Astrocyte of the cerebellum (primary cell): ENCODE data around the gene RETREG3.
"Not testable (repeated sequence)": the region's sequence is repeated elsewhere in the genome, so short reads cannot be mapped to it uniquely, and the experiment has no call there.

Experiments
- DNase-seq: peaks from one replicate; pipeline ENCODE4 v3.0.0-alpha.2; 2011; ENCODE audit warnings: low read depth
- H3K4me3 ChIP-seq: 2 replicates; pipeline ENCODE4 v1.5.1; 2011; ENCODE audit warnings: mild to moderate bottlenecking, low read depth, low read length, moderate library complexity
- CTCF ChIP-seq: IDR thresholded peaks from 2 replicates; pipeline ENCODE4 v1.5.1; 2012; ENCODE audit warnings: low read length, low read depth, moderate library complexity, mild to moderate bottlenecking; ENCODE audit errors: missing control alignments
- in situ Hi-C: cut with HindIII; loops from 2 replicates; pipeline ENCODE4 v1.10.0; 2017; ENCODE audit warnings: low sequenced_read_pairs

RETREG3 gene

DNA sequence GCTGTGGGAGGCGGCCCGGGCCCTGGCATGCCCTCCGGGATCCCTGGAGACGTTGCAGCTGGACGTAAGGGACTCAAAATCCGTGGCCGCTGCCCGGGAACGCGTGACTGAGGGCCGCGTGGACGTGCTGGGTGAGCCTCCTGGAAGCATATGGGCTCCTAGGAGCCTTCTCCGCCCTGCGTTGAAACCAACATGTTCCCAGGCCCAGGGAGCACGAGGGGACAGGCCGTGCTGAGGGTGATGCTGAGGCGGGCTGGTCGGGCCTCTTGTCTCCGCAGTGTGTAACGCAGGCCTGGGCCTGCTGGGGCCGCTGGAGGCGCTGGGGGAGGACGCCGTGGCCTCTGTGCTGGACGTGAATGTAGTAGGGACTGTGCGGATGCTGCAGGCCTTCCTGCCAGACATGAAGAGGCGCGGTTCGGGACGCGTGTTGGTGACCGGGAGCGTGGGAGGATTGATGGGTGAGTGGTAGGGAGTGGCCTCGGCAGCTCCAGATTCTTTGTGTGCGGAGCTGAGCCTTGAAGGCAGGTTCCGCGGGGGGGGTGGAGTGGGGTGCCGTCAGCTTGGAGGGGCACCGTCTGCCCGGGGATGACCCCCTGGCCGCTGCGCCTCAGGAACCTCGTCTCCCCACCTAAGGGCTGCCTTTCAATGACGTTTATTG is 55.9 kb downstream of the RETREG3 start:
- H3K4me3 ChIP-seq, result peak overlapping the region; percentile 75
- DNase-seq, result no peak
- TF ChIP-seq CTCF, result no peak
- in situ Hi-C loops, result no loop called here

DNA sequence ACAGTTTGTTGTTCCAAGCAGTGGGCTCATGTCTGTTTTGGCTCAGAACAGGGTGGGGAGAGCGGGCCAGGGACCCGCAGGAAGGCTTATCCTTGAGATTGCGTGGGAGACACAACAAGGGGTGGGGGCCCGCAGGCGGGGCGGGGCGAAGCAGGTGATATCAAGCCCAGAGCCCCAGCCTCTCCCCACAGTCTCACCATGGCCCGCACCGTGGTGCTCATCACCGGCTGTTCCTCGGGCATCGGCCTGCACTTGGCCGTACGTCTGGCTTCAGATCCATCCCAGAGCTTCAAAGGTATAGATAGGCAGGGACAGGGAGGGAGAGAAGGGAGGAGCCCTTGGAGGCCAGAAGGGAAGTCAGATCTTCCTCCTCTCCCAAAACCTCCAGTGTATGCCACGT is 56.4 kb downstream of the RETREG3 start, which contains the start of gene HSD17B1:
TSS of gene HSD17B1 (plus strand) at position 188 of the 400 bp plus-strand sequence. CDS start at position 199, 11 bp downstream.
- in situ Hi-C loops, DNase-seq: not testable (repeated sequence)
- H3K4me3 ChIP-seq, result peak within 1 kb of the TSS; percentile 75

DNA sequence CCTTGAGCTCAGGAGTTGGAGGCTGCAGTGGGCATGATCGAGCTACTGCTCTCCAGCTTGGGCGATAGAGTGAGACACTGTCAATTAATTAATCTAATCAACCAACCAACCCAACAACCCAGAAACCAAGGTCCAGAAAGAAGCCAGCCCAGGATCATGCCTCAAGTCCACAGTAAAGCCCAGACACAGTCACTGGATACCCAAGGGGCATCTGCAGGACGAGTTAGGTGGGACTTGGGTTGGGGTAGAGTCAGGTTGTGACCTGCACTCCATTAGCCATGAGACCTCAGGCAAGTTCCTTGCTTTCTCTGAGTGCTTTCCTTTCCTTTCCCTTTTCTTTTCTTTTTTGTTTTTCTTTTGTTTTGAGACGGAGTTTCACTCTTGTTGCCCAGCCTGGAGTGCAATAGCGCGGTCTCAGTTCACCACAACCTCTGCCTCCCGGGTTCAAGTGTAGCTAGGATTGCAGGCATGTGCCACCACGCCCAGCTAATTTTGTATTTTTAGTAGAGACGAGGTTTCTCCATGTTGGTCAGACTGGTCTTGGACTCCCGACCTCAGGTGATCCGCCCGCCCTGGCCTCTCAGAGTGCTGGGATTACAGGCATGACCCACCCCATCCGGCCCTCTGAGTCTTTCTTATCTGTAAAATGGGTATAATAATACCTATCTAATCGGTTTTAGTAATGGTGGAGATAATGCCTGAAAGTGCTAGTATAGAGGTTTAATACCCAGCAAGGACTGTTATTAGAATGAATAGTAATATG is 60.0 kb downstream of the RETREG3 start:
- H3K4me3 ChIP-seq, result no peak overlapping the region
- DNase-seq, result no peak
- in situ Hi-C loops, result no loop called here
- TF ChIP-seq CTCF, result no peak

DNA sequence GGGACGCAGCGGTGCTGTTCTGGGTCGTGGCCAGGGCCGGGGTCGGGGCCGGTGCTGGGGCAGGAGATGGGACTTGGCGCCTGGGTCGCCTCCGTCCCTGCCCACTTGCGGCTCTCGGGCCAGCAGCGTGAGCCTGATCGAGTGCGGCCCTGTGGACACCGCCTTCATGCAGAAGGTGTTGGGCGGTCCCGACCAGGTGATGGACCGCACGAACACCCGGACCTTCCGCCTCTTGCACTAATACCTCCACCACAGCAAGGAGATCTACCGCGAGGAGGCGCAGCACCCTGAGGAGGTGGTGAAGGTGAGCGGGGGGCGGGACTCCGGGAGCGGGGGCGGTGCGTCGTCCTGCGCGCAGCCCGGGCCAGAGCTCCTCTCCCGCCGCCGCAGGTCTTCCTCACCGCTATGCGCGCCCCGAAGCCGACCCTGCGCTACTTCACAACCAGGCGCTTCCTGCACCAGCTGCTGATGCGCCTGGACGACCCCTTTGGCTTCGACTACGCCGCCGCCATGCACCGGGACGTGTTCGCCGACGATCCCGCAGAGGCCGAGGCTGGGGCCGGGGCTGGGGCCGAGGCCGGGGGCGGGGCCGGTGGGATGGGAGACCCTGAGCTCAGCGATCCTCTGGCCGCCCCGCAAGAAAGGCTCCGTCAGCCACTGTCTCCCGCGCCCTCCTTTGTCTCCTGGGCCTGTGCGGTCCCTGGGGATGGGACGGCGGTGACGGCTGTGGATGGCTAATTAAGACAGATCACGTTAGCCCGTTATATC is 60.9 kb downstream of the RETREG3 start:
- in situ Hi-C loops, result no loop called here
- no peak for DNase-seq
- TF ChIP-seq CTCF, result peak; percentile 41
- H3K4me3 ChIP-seq, result peak overlapping the region; percentile 31

- no peak for DNase-seq
- in situ Hi-C loops, result no loop called here
- H3K4me3 ChIP-seq, result no peak overlapping the region
- TF ChIP-seq CTCF, result no peak
Measured at GRCh38 chr17:42547698-42548069, 61.5 kb downstream of the RETREG3 start.

DNA sequence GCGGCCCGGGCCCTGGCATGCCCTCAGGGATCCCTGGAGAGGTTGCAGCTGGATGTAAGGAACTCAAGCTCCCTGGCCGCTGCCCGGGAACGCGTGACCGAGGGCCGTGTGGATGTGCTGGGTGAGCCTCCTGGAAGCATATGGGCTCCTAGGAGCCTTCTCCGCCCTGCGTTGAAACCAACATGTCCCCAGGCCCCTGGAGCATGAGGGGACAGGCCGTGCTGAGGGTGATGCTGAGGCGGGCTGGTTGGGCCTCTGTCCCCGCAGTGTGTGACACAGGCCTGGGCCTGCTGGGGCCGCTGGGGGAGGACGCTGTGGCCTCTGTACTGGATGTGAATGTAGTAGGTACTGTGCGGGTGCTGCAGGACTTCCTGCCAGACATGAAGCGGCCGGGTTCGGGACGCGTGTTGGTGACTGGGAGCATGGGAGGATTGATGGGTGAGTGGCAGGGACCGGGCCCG is 62.1 kb downstream of the RETREG3 start:
- DNase-seq, result no peak
- no peak overlapping the region for H3K4me3 ChIP-seq
- in situ Hi-C loops, result no loop called here

DNA sequence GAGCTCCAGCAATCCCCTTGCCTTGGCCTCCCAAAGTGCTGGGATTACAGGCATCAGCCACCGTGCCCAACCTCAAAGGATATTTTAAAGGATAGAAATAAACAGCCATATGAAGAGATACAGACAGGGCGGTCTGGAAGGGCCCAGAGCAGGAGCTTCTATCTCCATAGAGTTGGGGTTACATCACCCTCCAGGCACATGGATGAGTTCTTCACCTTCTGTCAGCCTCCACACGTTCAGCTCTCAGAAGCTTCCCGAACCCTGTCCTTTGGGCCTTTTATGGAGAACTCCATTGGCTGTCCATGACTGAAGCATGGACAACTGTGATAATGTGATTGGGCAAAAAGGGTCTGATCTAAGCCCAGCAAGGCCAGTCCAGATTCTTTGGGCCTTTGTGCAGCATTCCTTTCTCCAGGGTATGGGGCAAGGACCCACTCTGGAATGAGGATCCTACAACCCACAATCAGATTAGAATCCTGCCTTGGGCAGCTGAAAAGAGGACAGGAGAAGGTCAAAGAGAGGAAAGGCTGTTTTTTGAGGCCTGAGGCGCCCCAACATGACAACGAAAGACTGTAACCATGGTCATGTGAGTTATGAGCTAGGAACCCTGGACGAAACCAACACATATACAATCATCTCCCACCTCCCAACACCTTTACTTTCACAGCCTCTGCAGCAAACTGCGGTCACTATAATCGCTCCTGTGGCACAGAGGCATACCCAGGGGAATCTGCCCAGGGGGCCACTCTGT is 63.2 kb downstream of the RETREG3 start:
- DNase-seq, H3K4me3 ChIP-seq, in situ Hi-C loops: not testable (repeated sequence)

More for the DNA sequence above, 62.1 kb downstream of the RETREG3 start:
- TF ChIP-seq CTCF, result no peak
